ENCODE measurements around the gene PRIMPOL. TPM values are rescaled to one million over a fixed set of nuclear protein-coding genes. Genes with fewer than 3 reads are reported as not detected.
A peak's percentile ranks its signal among the peaks of the same experiment; 100 is the strongest.

The PRIMPOL gene
- total RNA-seq, 1 donor: 29.9 TPM

DNA sequence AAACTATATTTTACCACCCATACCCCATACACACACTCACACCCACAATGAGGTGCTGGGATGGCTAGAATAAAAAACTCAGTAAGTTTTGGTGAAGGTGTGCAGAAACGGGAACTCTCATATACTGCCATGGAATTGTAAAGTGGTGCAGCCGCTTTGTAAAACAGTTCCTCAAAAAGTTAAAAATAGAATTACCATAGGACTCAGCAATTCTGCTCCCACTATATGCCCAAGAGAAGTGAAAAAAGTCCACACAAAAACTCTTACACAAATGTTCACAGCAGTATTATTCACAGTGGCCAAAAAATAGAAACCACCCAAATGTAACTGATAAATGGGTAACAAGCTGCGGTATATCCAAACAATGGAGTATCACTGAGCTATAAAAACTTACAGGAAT lies 77.9 kb downstream of the PRIMPOL start:
- H3K4me3 ChIP-seq (ENCODE audit: low read depth, low read length): no peak overlapping the region
- TF ChIP-seq, protein P1, sequence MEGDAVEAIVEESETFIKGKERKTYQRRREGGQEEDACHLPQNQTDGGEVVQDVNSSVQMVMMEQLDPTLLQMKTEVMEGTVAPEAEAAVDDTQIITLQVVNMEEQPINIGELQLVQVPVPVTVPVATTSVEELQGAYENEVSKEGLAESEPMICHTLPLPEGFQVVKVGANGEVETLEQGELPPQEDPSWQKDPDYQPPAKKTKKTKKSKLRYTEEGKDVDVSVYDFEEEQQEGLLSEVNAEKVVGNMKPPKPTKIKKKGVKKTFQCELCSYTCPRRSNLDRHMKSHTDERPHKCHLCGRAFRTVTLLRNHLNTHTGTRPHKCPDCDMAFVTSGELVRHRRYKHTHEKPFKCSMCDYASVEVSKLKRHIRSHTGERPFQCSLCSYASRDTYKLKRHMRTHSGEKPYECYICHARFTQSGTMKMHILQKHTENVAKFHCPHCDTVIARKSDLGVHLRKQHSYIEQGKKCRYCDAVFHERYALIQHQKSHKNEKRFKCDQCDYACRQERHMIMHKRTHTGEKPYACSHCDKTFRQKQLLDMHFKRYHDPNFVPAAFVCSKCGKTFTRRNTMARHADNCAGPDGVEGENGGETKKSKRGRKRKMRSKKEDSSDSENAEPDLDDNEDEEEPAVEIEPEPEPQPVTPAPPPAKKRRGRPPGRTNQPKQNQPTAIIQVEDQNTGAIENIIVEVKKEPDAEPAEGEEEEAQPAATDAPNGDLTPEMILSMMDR (IDR thresholded peaks at IDR 0.05; ENCODE audit: insufficient read depth, low read length): no peak
- no peak for DNase-seq (ENCODE audit: low read depth)

DNA sequence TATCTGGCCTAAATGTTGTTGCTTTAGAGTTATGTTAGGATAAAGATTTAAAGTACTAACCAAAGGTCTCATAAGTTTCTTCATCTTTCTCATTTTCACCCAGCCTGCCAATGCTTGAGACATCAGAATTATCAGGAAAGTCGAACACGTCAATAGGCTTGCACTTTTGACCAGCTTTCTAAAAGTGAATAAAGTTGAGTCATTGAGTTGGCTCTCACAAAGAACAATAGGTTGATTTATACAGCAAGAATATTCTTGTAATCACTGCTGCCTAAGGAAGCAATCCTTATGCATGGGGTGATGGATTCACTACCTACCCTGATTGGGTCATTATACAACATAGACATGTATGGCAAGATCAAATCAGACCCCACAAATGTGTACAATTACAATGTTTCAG lies 79.3 kb downstream of the PRIMPOL start:
- DNase-seq (ENCODE audit: low read depth): peak; percentile 86
- no peak overlapping the region for H3K4me3 ChIP-seq (ENCODE audit: low read depth, low read length)
- TF ChIP-seq, protein P1 (IDR thresholded peaks at IDR 0.05; ENCODE audit: insufficient read depth, low read length): no peak

DNA sequence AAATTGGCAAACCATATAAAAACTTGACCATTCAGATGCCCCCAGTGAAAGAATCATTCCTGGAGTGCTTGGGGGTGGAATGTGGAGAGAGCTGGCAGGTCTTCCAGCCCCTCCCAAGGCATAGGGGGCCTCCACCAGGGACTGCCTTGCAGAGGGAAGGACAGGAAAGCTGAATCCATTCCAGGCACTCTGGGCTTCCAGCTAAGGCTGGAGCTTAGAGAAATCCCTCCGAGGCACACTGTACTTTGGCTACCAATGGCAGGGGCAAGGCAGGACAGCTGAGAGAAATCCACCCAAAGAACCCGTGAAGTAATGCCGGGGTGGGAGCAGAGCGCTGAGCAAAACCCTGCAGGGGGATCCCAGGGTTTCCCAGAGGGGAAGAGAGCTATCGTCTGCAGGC lies 80.4 kb downstream of the PRIMPOL start:
- peak; percentile 40 for DNase-seq (ENCODE audit: low read depth)
- no peak overlapping the region for H3K4me3 ChIP-seq (ENCODE audit: low read depth, low read length)
- TF ChIP-seq, protein P1 (IDR thresholded peaks at IDR 0.05; ENCODE audit: insufficient read depth, low read length): no peak

DNA sequence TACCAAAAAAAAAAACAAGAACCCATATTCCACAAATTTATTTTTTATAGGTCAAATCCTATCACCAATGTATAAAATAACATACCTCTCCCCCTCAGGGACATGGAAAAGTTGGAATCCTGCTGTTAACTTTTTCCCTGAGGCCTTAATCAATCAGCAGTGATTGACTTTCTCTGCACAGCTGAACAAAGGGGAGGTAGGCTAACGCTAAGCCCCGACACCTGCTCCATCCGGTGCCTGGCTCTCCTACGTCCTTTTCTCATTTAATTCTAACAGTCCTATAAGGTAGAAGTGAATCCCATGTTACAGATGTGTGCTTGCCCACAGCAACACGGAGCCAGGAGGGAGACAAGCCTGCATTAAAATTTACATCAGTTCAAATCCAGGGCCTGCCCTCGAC lies 81.5 kb downstream of the PRIMPOL start:
- TF ChIP-seq, protein P1 (IDR thresholded peaks at IDR 0.05; ENCODE audit: insufficient read depth, low read length): no peak
- no peak for DNase-seq (ENCODE audit: low read depth)
- H3K4me3 ChIP-seq (ENCODE audit: low read depth, low read length): no peak overlapping the region

DNA sequence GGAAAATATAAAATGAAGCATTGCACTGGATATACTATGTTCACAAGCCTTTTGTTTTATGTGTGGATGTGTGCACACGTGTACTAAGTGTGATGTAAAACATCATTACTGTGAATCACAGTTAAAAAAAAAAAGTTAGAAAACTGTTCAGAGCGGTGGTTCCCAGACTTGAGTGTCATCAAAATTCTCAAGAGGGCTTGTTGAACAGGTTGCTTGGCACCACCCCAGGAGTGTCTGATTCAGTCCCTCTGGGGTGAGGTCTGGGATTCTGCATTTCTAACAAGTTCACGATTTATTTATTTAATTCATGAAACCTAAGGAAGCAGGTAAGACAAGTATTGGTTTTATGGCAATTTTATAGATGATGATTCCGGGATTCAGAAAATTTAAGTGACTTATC lies 82.6 kb downstream of the PRIMPOL start:
- TF ChIP-seq, protein P1 (IDR thresholded peaks at IDR 0.05; ENCODE audit: insufficient read depth, low read length): no peak
- peak; percentile 17 for DNase-seq (ENCODE audit: low read depth)
- peak overlapping the region; percentile 43 for H3K4me3 ChIP-seq (ENCODE audit: low read depth, low read length)

DNA sequence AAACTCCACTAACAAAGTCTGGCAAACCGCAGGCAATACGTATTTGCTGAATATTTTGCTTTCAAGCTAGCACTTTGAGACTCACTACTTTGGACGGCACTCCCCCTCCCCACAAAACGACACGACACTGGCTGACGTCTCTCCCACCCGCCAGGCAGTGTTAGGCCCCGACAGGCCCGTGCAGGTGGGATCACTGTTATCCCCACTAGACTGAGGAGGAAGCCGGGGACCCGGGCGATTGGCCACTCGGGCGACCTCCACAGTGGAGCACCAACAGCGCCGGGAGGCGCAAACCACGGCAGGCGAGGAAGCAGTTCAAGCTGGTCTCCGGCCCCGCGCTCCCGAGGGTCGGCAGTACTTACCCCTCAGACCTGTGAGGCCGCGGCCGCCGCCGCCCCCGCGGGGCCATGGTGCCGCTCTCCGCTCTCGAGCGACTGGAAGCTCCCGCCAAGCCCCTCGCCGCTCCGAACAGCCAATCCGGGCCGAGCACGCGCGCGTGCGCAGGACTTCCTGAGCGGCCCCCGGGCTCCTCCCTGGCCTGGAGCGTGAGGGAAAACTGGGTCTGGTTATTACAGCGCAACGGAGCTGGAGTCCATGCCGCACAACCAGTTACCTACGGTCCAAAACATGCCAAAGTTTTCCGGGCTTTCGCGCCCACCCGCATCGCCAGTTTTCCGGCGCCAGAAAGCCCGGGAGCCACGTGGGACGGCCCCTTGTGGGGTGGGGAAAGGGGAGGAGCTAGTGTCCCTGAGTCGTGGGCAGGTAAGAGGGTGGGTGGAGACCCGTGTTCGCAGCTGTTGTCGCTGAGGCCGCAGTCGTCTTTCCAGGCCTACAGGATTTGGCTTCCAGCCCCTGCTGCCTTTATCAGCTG lies 84.4 kb downstream of the PRIMPOL start, which contains the start of gene CENPU:
Gene CENPU (minus strand): TSS at position 443 of the 871 bp plus-strand sequence. CDS start 34 bp downstream, at position 409.
- TF ChIP-seq, protein P1 (IDR thresholded peaks at IDR 0.05; ENCODE audit: insufficient read depth, low read length): no peak
- DNase-seq (ENCODE audit: low read depth): peak; percentile 99
- peak within 1 kb of the TSS; percentile 89 for H3K4me3 ChIP-seq (ENCODE audit: low read depth, low read length)

Measured in fibroblast of the aortic adventitia (primary cell).